ACC112 (cell line): ENCODE data around the gene TEK.
A peak's percentile ranks its signal among the peaks of the same experiment; 100 is the strongest.

Experiments
- H2AFZ ChIP-seq: fragments of 200-600 bp; sonication (generic); one replicate; pipeline ENCODE4 v1.6.0; 2017; ENCODE audit warnings: antibody characterized with exemption, low read length; ENCODE audit not compliant: unreplicated experiment
- H3K27ac ChIP-seq: fragments of 200-600 bp; sonication (generic); 2 replicates; pipeline ENCODE4 v1.5.1; 2014; ENCODE audit warnings: low read depth, mild to moderate bottlenecking, antibody characterized with exemption, low read length, moderate library complexity
- H3K27me3 ChIP-seq: fragments of 200-600 bp; sonication (generic); 2 replicates; pipeline ENCODE4 v1.6.1; 2014; ENCODE audit warnings: mild to moderate bottlenecking, antibody characterized with exemption, low read length, moderate library complexity, mixed read lengths; ENCODE audit not compliant: insufficient read depth
- H3K36me3 ChIP-seq: fragments of 200-600 bp; sonication (generic); 2 replicates; pipeline ENCODE4 v1.6.1; 2016; ENCODE audit warnings: mild to moderate bottlenecking, antibody characterized with exemption, low read length, moderate library complexity, mixed read lengths; ENCODE audit not compliant: insufficient read depth
- H3K4me1 ChIP-seq: fragments of 200-600 bp; sonication (generic); one replicate; pipeline ENCODE4 v1.6.1; 2016; ENCODE audit warnings: low read length, mixed read lengths; ENCODE audit not compliant: insufficient read depth, unreplicated experiment, control insufficient read depth
- H3K4me3 ChIP-seq: fragments of 200-600 bp; sonication (generic); 2 replicates; pipeline ENCODE4 v1.5.1; 2014; ENCODE audit warnings: mild to moderate bottlenecking, low read depth, low read length
- H3K79me2 ChIP-seq: fragments of 200-600 bp; sonication (generic); one replicate; pipeline ENCODE4 v1.6.0; 2016; ENCODE audit warnings: low read length; ENCODE audit not compliant: control insufficient read depth, unreplicated experiment, insufficient read depth

TEK gene

DNA sequence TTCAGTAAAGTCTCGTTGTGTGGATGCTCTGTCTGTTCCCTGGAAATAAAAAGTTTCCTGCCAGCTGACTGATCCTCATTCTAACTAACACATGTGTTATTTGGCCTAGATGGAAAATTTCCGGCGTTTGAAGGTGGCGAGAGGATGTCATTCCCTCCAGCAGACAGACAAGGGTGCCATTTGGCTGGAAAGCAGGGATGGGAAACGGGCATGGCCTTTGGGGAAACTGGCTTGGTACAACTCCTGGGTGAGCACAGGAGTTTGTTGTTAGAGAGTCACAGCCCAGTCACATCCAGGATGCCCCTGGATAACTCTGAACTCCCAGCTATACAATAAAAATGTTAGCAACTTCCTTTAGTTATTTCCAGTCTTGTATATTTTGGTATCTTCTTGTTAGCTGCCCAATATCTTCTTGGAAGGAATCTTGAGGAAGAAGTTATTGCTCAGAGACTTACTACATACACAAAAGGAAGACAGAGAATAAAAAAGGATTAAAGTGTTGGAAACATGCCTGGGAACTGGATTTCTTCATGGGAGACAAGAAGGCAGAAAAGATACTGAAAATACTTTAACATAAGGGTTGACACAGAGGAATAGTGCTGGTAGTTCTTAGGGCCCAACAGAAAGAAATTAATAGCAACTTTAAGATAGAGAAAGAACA is 41.9 kb downstream of the TEK start:
- H3K4me3 ChIP-seq: no peak overlapping the region
- peaks cover 31% of the 10 kb centered on the region for H3K4me1 ChIP-seq
- no peaks in the 10 kb centered on the region for H3K27me3 ChIP-seq
- H3K36me3 ChIP-seq: no peaks in the 10 kb centered on the region
- peak overlapping the region; percentile 0 for H2AFZ ChIP-seq
- H3K27ac ChIP-seq: no peak overlapping the region
- no peaks in the 10 kb centered on the region for H3K79me2 ChIP-seq

DNA sequence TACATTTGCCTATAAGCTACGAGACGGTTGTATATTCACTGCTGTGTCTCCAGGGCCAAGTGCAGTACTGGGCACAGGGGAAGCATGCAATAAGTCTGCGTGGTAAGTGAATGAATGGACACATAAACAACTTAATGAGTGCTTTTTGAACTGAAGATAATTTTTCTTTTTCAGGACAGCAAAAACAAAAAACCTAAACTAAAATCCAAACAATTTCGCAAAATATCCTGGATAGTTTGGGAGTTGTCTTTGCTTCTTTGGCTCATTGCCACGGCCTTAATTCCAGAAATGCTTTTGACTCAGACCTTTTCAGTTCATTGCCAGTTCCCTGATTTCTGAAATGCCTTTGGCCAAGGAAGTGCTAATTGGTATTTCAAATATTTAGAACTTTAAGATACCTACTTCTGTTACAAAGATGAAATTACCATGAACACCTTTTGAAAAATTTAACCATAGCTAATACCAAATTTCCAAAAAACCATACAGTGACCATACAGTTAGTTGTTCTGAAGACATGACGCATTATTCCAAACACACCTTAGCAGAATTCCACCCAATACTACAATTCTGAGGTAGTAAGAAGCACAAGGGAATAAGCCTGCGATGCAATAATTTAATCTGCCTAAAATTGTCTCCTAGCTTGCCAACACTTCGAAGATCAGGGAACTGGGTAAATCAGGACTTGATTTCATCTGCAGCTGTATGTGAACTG is 42.8 kb downstream of the TEK start:
- Histone ChIP-seq H3K4me1 (peaks cover 39% of the 10 kb centered on the region), H3K27me3 (no peaks in the 10 kb centered on the region), H3K36me3 (no peaks in the 10 kb centered on the region), H3K79me2 (no peaks in the 10 kb centered on the region), H3K27ac (no peak overlapping the region), H3K4me3 (no peak overlapping the region), H2AFZ (no peak overlapping the region)

DNA sequence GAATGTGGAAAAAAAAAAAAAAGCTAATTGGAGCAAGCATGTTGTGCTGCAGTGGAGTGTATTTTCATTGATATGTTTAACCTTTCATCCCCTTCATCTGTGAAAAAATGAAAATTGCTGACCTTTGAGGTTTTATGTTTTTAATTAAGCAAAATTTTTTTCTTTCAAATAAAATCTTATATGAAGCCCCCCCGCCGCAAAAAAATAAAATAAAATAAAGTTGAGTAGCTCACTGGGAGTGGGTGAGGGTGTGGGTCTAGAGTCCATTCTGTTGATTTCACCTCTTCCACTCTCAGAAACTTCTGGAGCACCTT is 43.3 kb downstream of the TEK start:
- H3K36me3 ChIP-seq: no peaks in the 10 kb centered on the region
- H2AFZ ChIP-seq: no peak overlapping the region
- no peaks in the 10 kb centered on the region for H3K27me3 ChIP-seq
- H3K27ac ChIP-seq: no peak overlapping the region
- H3K4me1 ChIP-seq: peaks cover 44% of the 10 kb centered on the region
- no peak overlapping the region for H3K4me3 ChIP-seq
- H3K79me2 ChIP-seq: no peaks in the 10 kb centered on the region

DNA sequence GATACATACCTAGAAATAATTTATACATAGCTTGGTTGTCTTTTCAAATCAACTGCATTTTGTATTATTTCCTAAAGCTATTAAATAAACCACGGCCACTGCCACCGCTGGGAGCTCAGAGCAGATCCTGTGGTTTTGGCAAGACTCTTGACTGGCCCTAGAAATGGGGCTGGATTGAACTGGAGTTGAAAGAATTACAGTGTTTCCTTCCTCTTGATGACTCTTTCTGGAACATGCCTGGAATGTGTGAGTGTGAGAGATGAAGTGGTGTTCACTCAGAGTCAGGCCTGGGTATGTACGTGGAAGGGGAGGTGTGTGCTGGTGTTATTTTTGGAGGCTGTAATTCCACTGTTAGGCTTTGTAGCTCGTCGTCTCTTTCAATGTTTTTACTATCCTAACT is 45.9 kb downstream of the TEK start:
- Histone ChIP-seq H3K27ac (peak overlapping the region; percentile 64), H3K4me3 (no peak overlapping the region), H2AFZ (peak overlapping the region; percentile 9), H3K36me3 (no peaks in the 10 kb centered on the region), H3K4me1 (peaks cover 47% of the 10 kb centered on the region), H3K27me3 (no peaks in the 10 kb centered on the region), H3K79me2 (no peaks in the 10 kb centered on the region)

DNA sequence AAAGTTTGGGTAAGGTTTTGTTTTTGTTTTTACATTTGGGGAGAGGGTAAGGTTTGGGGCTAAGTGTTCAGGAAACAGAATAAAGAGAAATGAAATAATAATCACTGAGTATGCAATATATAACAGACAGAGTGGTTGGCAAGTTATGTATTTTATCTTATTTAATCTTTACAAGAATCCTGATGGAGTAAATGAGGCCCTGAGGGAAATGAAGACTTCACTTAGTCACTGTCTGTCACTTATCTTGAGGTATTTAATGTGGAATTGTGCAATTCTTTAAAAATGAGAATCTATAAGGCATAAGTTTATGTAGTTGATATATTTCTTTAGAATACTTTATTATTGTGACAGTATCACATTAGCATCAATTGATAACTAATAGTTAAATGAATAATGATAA is 48.1 kb downstream of the TEK start:
- Histone ChIP-seq H3K27ac (peak overlapping the region; percentile 23; the same call in 1 of the 2 replicates), H3K36me3 (no peaks in the 10 kb centered on the region), H3K79me2 (no peaks in the 10 kb centered on the region), H3K4me3 (no peak overlapping the region), H3K4me1 (peaks cover 37% of the 10 kb centered on the region), H3K27me3 (no peaks in the 10 kb centered on the region), H2AFZ (peak overlapping the region; percentile 36)

DNA sequence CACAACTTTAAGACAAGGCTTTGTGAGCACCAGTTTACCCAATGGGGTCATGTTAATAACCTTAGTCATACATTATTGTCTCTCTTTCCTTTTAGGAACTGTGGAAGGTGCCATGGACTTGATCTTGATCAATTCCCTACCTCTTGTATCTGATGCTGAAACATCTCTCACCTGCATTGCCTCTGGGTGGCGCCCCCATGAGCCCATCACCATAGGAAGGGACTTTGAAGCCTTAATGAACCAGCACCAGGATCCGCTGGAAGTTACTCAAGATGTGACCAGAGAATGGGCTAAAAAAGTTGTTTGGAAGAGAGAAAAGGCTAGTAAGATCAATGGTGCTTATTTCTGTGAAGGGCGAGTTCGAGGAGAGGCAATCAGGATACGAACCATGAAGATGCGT is 48.7 kb downstream of the TEK start:
- Histone ChIP-seq H3K4me1 (peaks cover 35% of the 10 kb centered on the region), H2AFZ (no peak overlapping the region), H3K27me3 (no peaks in the 10 kb centered on the region), H3K79me2 (no peaks in the 10 kb centered on the region), H3K27ac (no peak overlapping the region), H3K4me3 (no peak overlapping the region), H3K36me3 (no peaks in the 10 kb centered on the region)

DNA sequence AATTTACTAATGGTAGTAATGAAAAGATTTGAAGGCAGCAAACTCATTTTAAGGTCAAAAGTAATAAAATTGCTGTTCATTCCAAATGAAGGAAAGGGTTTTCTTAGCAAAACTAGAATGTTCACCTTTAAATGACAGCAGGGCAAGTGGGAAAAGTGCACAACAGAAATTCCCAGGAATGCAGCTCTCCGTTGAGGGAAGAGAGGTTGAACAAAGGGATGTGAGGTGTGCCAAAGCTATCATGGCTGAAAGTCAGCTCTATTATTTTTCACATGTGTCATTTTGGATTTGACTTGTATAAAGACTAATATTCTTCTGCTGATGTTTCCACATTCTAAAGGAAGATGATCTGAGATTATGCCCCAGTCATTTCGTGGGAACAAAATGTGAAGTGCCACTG is 51.6 kb downstream of the TEK start:
- no peak overlapping the region for H3K4me3 ChIP-seq
- H2AFZ ChIP-seq: no peak overlapping the region
- H3K36me3 ChIP-seq: no peaks in the 10 kb centered on the region
- H3K27ac ChIP-seq: no peak overlapping the region
- peaks cover 23% of the 10 kb centered on the region for H3K4me1 ChIP-seq
- no peaks in the 10 kb centered on the region for H3K79me2 ChIP-seq
- H3K27me3 ChIP-seq: no peaks in the 10 kb centered on the region

DNA sequence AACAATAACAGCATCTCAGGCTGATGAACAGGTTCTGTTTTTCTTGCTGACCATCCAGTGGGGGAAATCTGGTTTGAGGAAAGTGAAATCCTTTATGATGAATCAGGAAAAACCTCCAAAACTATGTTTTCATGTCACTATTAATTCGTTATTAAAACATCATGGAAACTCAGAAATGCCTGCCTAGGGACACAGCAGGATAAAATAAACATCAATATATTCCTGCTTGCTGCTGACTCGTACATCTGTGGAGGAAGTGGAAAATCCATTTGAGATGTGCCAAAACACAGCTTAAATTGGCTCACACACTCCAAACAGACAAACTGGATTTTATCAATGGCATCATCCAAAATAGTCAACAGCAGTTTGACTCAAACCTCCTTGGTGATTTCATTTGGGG is 53.0 kb downstream of the TEK start:
- Histone ChIP-seq H3K27me3 (no peaks in the 10 kb centered on the region), H3K4me3 (no peak overlapping the region), H3K36me3 (no peaks in the 10 kb centered on the region), H3K27ac (no peak overlapping the region), H2AFZ (no peak overlapping the region), H3K4me1 (peaks cover 13% of the 10 kb centered on the region), H3K79me2 (no peaks in the 10 kb centered on the region)

DNA sequence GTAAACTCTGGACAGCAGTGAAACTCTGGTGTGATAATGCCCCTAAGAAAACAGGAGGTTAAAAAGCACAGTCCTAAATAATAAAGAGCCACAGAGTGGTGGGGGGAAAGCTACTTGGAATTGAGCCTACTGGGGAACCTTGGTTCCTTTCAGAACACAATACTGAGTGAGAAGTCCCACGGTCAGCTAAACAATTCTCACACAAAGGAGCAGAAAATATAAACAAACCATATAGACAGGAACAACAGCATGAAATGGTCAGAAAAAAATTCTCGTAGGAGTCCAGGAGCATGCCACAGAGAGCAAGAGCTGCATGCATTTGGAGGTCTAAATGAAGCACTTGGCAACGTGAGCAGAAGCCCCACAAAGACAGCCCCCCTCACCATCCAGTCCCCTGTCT is 56.0 kb downstream of the TEK start:
- Histone ChIP-seq H2AFZ (no peak overlapping the region), H3K36me3 (no peaks in the 10 kb centered on the region), H3K27me3 (no peaks in the 10 kb centered on the region), H3K4me1 (peaks cover 7% of the 10 kb centered on the region), H3K79me2 (no peaks in the 10 kb centered on the region), H3K27ac (no peak overlapping the region), H3K4me3 (no peak overlapping the region)

DNA sequence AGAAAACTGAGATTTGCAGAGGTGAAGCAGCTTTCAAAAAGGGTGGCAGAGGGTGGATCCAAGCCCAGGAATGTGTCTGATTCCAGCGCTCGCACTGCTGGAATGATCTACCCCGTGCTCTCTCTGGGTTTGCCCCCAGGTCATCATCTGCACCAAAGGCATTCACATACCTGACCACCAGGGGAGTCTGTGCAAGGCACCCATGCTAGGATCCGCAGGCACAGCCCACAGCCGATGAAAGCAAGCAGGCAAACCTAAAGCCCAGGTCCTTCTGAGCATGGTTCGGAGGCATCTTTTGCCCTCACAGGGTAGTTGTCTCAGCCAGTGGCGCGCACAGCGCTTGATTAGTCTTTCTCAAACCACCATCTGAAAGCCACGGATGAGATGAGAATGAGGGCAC is 56.6 kb downstream of the TEK start:
- H3K4me3 ChIP-seq: no peak overlapping the region
- peaks cover 7% of the 10 kb centered on the region for H3K4me1 ChIP-seq
- no peaks in the 10 kb centered on the region for H3K79me2 ChIP-seq
- no peak overlapping the region for H3K27ac ChIP-seq
- H3K27me3 ChIP-seq: no peaks in the 10 kb centered on the region
- no peaks in the 10 kb centered on the region for H3K36me3 ChIP-seq
- no peak overlapping the region for H2AFZ ChIP-seq

DNA sequence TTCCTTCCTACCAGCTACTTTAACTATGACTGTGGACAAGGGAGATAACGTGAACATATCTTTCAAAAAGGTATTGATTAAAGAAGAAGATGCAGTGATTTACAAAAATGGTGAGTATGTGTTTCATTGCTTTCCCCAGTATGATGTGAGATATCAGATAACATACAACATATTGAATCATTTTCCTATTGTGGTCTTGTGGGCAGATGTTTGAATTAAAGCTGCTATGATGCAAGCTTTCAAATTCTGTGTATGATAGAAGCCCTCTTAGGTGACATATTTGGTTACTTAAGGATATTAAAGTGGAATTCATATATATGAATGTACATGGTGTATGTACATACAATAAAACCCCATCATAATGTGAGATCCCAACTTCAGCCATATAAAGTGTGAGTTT is 59.5 kb downstream of the TEK start:
- H3K36me3 ChIP-seq: no peaks in the 10 kb centered on the region
- no peaks in the 10 kb centered on the region for H3K79me2 ChIP-seq
- no peak overlapping the region for H3K4me3 ChIP-seq
- H3K27me3 ChIP-seq: no peaks in the 10 kb centered on the region
- H2AFZ ChIP-seq: no peak overlapping the region
- no peak overlapping the region for H3K27ac ChIP-seq
- H3K4me1 ChIP-seq: no peaks in the 10 kb centered on the region
